LNCaP clone FGC (cell line): ENCODE data around the gene RASA2.
A peak's percentile ranks its signal among the peaks of the same experiment; 100 is the strongest.

ENCODE experiments used
- DNase-seq: peaks from one replicate; pipeline ENCODE4 v3.0.0-alpha.2; 2011; ENCODE audit warnings: low read depth
- H3K4me3 ChIP-seq: 2 replicates; pipeline ENCODE4 v1.5.1; 2011; ENCODE audit warnings: mild to moderate bottlenecking, low read depth, low read length, control low read depth
- TF ChIP-seq, protein P1 (sequence below): IDR thresholded peaks from 2 replicates; pipeline ENCODE4 v1.5.1; 2012; ENCODE audit warnings: mild to moderate bottlenecking; ENCODE audit not compliant: control insufficient read depth, insufficient read depth; ENCODE audit errors: extremely low read depth

RASA2 gene

DNA sequence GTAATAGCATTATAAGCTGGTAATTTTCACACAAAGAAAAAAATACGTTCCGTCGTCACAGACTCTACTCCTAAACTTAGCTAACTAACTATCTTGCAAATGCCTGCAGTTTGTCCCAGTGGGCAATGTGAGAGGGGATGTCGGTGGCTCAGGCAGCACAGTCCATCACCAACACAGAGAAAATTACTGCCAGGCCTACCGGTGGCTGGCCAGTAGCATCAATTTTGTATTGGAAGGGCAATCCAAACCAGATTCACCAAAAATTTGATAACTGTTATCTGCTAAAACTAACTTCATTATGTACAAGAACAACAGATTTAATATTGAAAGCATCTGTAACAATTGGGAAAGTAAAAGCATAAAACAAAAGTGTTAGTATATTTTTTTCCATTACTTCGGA is 37.4 kb upstream of the RASA2 start:
- DNase-seq = no peak
- TF ChIP-seq, protein P1, sequence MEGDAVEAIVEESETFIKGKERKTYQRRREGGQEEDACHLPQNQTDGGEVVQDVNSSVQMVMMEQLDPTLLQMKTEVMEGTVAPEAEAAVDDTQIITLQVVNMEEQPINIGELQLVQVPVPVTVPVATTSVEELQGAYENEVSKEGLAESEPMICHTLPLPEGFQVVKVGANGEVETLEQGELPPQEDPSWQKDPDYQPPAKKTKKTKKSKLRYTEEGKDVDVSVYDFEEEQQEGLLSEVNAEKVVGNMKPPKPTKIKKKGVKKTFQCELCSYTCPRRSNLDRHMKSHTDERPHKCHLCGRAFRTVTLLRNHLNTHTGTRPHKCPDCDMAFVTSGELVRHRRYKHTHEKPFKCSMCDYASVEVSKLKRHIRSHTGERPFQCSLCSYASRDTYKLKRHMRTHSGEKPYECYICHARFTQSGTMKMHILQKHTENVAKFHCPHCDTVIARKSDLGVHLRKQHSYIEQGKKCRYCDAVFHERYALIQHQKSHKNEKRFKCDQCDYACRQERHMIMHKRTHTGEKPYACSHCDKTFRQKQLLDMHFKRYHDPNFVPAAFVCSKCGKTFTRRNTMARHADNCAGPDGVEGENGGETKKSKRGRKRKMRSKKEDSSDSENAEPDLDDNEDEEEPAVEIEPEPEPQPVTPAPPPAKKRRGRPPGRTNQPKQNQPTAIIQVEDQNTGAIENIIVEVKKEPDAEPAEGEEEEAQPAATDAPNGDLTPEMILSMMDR = no peak
- H3K4me3 ChIP-seq = no peak overlapping the region

DNA sequence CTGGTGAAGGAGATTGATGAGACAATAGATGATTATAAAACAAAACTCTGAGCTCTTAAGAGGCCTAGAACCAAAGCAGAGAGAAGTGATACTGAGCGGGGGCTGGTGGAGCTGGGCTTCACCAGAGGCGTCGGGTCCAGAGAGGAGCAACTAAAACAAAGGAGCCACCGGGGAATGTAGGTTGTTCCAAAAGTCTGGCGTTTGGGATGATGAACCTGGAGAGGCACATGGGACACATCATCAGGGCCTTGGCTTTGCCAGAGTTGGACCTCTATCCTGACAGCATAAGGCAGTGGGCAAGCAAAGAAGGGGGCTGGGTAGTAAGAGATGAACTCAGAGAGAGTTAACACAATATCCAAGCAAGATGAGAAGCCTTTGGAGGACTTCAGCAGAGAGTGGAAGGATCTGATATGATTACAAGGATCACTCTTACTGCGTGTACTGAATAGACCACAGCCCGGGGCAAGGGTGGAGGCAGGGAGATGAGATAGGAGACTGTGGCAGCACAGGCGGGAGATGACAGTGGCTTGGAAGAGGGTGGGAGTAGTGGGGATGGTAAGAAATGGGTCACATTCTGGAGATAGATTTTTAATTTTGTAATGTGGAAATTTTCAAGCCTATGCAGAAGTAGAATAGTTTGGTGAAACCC is 36.0 kb upstream of the RASA2 start:
- DNase-seq = no peak
- H3K4me3 ChIP-seq = no peak overlapping the region
- TF ChIP-seq, protein P1 = no peak

DNA sequence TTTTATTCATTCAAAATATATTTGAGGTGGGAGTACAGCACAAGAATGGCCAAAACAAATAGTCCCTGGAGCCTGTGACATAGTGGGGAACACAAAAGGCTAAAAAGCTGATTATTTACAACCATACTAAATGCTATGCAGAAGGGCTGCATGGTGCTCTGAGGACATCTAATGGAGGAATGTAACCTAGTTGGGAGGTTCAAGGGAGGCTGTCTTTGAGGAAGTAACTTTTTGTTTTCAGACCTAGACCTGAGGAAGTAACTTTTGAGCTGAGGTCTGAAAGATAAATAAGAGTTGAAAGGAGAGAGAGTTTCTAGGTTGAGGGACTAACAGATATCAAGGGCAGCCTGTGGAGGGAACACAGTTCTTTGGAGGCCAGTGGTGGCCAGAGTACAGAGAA is 34.8 kb upstream of the RASA2 start:
- DNase-seq = no peak
- TF ChIP-seq, protein P1 = peak; percentile 70
- H3K4me3 ChIP-seq = no peak overlapping the region

DNA sequence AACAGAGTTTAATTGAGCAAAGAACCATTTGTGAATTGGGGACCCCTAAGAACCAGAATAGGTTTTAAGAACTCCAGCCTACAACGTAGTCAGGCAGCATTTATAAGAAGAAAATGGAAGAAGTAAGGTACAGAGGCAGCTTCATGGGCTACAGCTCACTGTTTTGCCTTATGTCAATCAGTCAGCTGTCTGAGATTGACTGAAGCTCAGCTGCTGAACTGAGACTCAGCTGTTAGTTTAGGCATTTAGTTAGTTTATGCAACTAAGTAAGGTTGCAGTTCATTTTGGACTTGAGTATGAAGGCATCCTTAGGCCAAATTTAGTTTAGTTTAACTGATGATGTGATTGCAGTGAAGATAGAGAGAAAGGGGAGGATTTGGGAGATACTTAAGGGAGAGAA is 34.1 kb upstream of the RASA2 start:
- no peak for DNase-seq
- TF ChIP-seq, protein P1 = no peak
- H3K4me3 ChIP-seq = no peak overlapping the region

DNA sequence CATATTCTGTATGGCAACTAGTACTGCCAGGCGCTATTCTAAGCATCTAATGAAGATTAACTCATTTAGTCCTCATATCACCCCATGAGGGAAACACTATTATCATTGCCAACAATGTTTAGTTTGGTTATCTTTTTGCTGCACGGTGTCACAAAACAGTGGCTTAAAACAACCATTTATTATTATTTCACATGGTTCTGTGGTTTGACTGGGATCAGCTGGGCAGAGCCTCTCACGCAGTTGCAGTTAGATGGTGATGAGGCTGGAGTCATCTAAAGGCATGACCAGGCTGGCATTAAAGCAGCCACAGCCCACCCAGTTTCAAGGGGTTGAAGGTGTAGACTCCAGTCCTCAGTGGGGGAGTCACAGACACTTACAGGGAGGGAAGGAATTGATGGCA is 32.8 kb upstream of the RASA2 start:
- no peak overlapping the region for H3K4me3 ChIP-seq
- DNase-seq = no peak
- TF ChIP-seq, protein P1 = no peak

DNA sequence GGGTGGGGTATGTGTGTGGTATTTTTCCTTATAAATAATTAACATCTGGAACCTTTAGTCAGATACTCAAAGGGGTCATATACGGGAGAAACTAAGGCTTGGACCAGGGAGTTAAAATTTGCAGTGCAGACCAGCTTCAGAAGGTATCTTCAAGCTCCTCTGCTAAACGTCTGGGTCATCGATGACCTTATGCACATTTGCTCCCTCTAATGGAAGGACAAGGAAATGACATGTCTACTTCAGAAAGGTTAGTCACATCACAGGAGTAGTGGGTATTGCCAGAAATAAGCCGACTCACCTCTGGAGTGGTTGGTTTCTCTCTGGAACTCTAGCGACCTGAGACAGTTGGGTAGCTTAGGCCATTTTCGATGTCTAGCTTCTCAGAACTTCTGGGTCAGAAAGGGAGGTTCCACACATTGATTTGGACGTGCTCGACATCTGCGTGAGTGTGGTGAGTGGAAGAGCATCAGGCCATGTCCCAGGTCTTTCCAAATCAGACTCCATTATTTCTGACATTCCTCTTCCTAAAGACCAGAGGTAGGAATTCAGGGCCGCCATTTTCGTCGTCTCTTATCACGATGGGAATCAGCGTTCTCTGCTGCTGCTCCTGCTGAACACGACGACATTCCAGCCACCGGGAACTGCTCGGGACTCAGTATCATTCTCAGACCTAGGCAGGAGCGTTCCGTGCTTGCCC is 31.8 kb upstream of the RASA2 start:
- DNase-seq = peak; percentile 75
- peak overlapping the region; percentile 41 for H3K4me3 ChIP-seq
- TF ChIP-seq, protein P1 = peak; percentile 85
